BLaER1 treated with 17β-estradiol and CSF1 and Interleukin-3, amounts not matched to agents 10 nM and 100 nM (cell line): ENCODE measurements around the gene BRD4.
A peak's percentile ranks its signal among the peaks of the same experiment; 100 is the strongest.

Experiments used
- H3K27ac ChIP-seq, 11 experiments: shearing (Covaris generic); formaldehyde crosslinking; 2 replicates each; pipeline ENCODE4 v1.8.1; 2022
- H3K27me3 ChIP-seq, 11 experiments: shearing (Covaris generic); formaldehyde crosslinking; 2 replicates each; pipeline ENCODE4 v1.8.1; 2022
- H3K36me3 ChIP-seq, 11 experiments: shearing (Covaris generic); formaldehyde crosslinking; 2 replicates each; pipeline ENCODE4 v1.8.1; 2022
- H3K4me1 ChIP-seq, 10 experiments: shearing (Covaris generic); formaldehyde crosslinking; 2 replicates each; pipeline ENCODE4 v1.8.1; 2022
- H3K4me2 ChIP-seq, 11 experiments: shearing (Covaris generic); formaldehyde crosslinking; 2 replicates each; pipeline ENCODE4 v1.8.1; 2022
- H3K4me3 ChIP-seq, 10 experiments: shearing (Covaris generic); formaldehyde crosslinking; 2 replicates each; pipeline ENCODE4 v1.8.1; 2022
- H3K9ac ChIP-seq, 11 experiments: shearing (Covaris generic); formaldehyde crosslinking; 2 replicates each; pipeline ENCODE4 v1.8.1; 2022
- H3K9me3 ChIP-seq, 11 experiments: shearing (Covaris generic); formaldehyde crosslinking; replicated peaks in 1 of 11; 2 replicates each; pipeline ENCODE4 v1.8.1; 2022
- H4K20me1 ChIP-seq, 11 experiments: shearing (Covaris generic); formaldehyde crosslinking; 2 replicates each; pipeline ENCODE4 v1.8.1; 2022
- Cebpa-rat ChIP-seq, 11 experiments: shearing (Covaris generic); IDR thresholded peaks; 2 replicates each; pipeline ENCODE4 v1.8.1; 2022

Gene BRD4

GRCh38 chr19:15292140-15292539, 40.2 kb downstream of the BRD4 start:
- Histone ChIP-seq H3K27me3 (no peaks in the 10 kb centered on the region), H3K27ac (peak overlapping the region in 2 of 11 experiments; percentile 11 to 18; a peak in 1 of 22 replicates), H3K36me3 (peaks cover 9 to 34% (median 27%) of the 10 kb centered on the region in 11 experiments; a peak in 20 of 22 replicates), H3K4me2 (peak overlapping the region; percentile 70 to 86 (median 82)), H3K9ac (peak overlapping the region in 3 of 11 experiments; percentile 21 to 37 (median 36); a peak in 1 of 22 replicates), H3K4me3 (no peak overlapping the region), H3K4me1 (peaks cover 99 to 100% (median 100%) of the 10 kb centered on the region in 10 experiments), H3K9me3 (no peaks in the 10 kb centered on the region; a peak in 1 of 22 replicates), H4K20me1 (peaks cover 100% of the 10 kb centered on the region in 11 experiments)
- no peak for TF ChIP-seq Cebpa-rat (IDR thresholded peaks at IDR 0.05)

- Histone ChIP-seq H4K20me1 (peaks cover 100% of the 10 kb centered on the region in 11 experiments), H3K9ac (peak overlapping the region in 1 of 11 experiments; percentile 38; a peak in 1 of 22 replicates), H3K36me3 (peaks cover 8 to 28% (median 22%) of the 10 kb centered on the region in 11 experiments; a peak in 20 of 22 replicates), H3K4me3 (no peak overlapping the region), H3K27ac (peak overlapping the region in 2 of 11 experiments; percentile 11 to 16; a peak in 2 of 22 replicates), H3K27me3 (no peaks in the 10 kb centered on the region), H3K4me1 (peaks cover 99 to 100% (median 100%) of the 10 kb centered on the region in 10 experiments), H3K9me3 (no peaks in the 10 kb centered on the region; a peak in 1 of 22 replicates), H3K4me2 (peak overlapping the region; percentile 70 to 86 (median 82))
- TF ChIP-seq Cebpa-rat (IDR thresholded peaks at IDR 0.05) = no peak
These were observed 40.8 kb downstream of the BRD4 start for GRCh38 chr19:15291548-15292021.

DNA sequence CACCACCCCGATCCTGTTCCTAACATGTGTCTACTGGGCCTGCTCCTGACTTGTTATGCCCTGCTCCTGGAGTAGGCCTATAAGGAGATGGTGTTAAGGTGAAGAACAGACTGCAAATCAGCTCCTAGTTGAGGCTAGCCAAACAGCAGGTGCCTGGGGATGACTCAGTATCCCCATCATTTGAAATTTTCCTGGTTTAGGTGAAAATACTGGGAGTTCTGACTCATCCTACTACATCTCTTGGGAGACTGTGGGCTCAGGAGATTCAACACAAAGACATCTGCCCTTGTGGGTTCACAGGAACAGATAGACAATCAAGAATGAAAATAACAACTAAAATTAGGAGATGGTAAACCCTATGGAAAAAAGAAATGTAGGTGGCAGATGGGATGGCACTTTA, 41.2 kb downstream of the BRD4 start:
- H4K20me1 ChIP-seq = peaks cover 100% of the 10 kb centered on the region in 11 experiments
- peak overlapping the region; percentile 70 to 86 (median 82) for H3K4me2 ChIP-seq
- peak overlapping the region in 3 of 11 experiments; percentile 20 to 38 (median 22); a peak in 3 of 22 replicates for H3K9ac ChIP-seq
- peaks cover 99 to 100% (median 100%) of the 10 kb centered on the region in 10 experiments for H3K4me1 ChIP-seq
- peaks cover 3 to 23% (median 18%) of the 10 kb centered on the region in 11 experiments; a peak in 20 of 22 replicates for H3K36me3 ChIP-seq
- H3K9me3 ChIP-seq = no peaks in the 10 kb centered on the region; a peak in 1 of 22 replicates
- no peaks in the 10 kb centered on the region for H3K27me3 ChIP-seq
- H3K4me3 ChIP-seq = no peak overlapping the region
- TF ChIP-seq Cebpa-rat (IDR thresholded peaks at IDR 0.05) = no peak
- H3K27ac ChIP-seq = peak overlapping the region in 2 of 11 experiments; percentile 4 to 16; a peak in 1 of 22 replicates

DNA sequence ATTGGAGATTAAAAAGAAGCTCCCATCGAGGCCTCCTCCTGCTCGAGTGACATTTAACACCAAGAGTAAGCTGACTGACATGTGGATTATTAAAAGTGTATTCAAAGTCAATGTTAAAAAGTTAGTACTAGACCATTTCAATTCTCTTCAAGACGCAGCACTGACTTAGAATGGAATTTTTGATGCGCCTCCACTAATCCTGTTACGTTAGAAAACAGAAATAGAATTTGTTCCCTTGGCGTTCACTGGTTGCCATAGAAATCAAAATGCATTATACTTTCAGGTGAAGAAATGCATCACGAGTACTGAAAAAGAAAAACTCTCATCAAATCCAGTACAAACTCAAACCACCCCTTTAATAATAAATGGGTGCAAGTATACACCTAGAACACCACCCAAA, 42.2 kb downstream of the BRD4 start:
- TF ChIP-seq Cebpa-rat (IDR thresholded peaks at IDR 0.05) = no peak
- H3K4me2 ChIP-seq = peak overlapping the region; percentile 70 to 86 (median 82); a peak in 21 of 22 replicates
- peaks cover 100% of the 10 kb centered on the region in 10 experiments for H3K4me1 ChIP-seq
- H3K9ac ChIP-seq = peak overlapping the region in 7 of 11 experiments; percentile 6 to 57 (median 38); a peak in 9 of 22 replicates
- peaks cover 100% of the 10 kb centered on the region in 11 experiments for H4K20me1 ChIP-seq
- no peak overlapping the region for H3K4me3 ChIP-seq
- peaks cover 0 to 14% (median 8%) of the 10 kb centered on the region in 11 experiments; a peak in 11 of 22 replicates for H3K36me3 ChIP-seq
- H3K9me3 ChIP-seq = no peaks in the 10 kb centered on the region
- H3K27ac ChIP-seq = peak overlapping the region in 7 of 11 experiments; percentile 1 to 70 (median 22); a peak in 8 of 22 replicates
- no peaks in the 10 kb centered on the region for H3K27me3 ChIP-seq

GRCh38 chr19:15289673-15290072, 42.7 kb downstream of the BRD4 start:
- peaks cover 100% of the 10 kb centered on the region in 10 experiments for H3K4me1 ChIP-seq
- H3K9ac ChIP-seq = peak overlapping the region in 8 of 11 experiments; percentile 6 to 57 (median 39); a peak in 11 of 22 replicates
- peaks cover 0 to 9% (median 6%) of the 10 kb centered on the region in 11 experiments; a peak in 8 of 22 replicates for H3K36me3 ChIP-seq
- no peak overlapping the region for H3K4me3 ChIP-seq
- peaks cover 100% of the 10 kb centered on the region in 11 experiments for H4K20me1 ChIP-seq
- peak overlapping the region; percentile 70 to 86 (median 82) for H3K4me2 ChIP-seq
- no peaks in the 10 kb centered on the region for H3K9me3 ChIP-seq
- no peak for TF ChIP-seq Cebpa-rat (IDR thresholded peaks at IDR 0.05)
- H3K27ac ChIP-seq = peak overlapping the region in 8 of 11 experiments; percentile 1 to 70 (median 22); a peak in 12 of 22 replicates
- no peaks in the 10 kb centered on the region for H3K27me3 ChIP-seq

- no peaks in the 10 kb centered on the region for H3K36me3 ChIP-seq
- H3K27ac ChIP-seq = peak overlapping the region in 10 of 11 experiments; percentile 37 to 74 (median 66); a peak in 19 of 22 replicates
- no peak for TF ChIP-seq Cebpa-rat (IDR thresholded peaks at IDR 0.05)
- H4K20me1 ChIP-seq = peaks cover 100% of the 10 kb centered on the region in 11 experiments
- H3K4me1 ChIP-seq = peaks cover 100% of the 10 kb centered on the region in 10 experiments
- H3K4me3 ChIP-seq = no peak overlapping the region
- peak overlapping the region; percentile 70 to 86 (median 82) for H3K4me2 ChIP-seq
- peak overlapping the region; percentile 19 to 72 (median 62); a peak in 21 of 22 replicates for H3K9ac ChIP-seq
- H3K9me3 ChIP-seq = no peaks in the 10 kb centered on the region
- no peaks in the 10 kb centered on the region for H3K27me3 ChIP-seq
These were observed 44.0 kb downstream of the BRD4 start for GRCh38 chr19:15288146-15288963.

DNA sequence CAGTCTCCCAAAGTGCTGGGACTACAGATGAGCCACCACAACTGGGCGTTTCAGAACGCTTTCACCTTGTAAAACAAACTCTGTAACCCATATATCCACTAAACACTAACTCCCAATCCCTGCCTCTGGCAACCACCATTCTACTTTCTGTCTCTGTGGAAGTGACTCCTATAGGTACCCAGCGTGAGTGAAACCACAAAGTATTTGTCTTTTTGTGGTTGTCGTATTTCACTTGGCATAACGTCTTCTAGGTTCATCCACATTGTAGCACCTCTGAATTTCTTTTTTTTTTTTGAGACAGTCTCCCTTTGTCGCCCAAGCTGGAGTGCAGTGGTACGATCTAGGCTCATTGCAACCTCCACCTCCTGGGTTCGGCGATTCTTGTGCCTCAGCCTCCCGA, 44.8 kb downstream of the BRD4 start:
- H3K27ac ChIP-seq = peak overlapping the region in 8 of 11 experiments; percentile 19 to 74 (median 68); a peak in 12 of 22 replicates
- peaks cover 100% of the 10 kb centered on the region in 10 experiments for H3K4me1 ChIP-seq
- H3K36me3 ChIP-seq = no peaks in the 10 kb centered on the region
- TF ChIP-seq Cebpa-rat (IDR thresholded peaks at IDR 0.05) = no peak
- H3K4me3 ChIP-seq = no peak overlapping the region
- peak overlapping the region in 5 of 11 experiments; percentile 3 to 70 (median 63); a peak in 9 of 22 replicates for H3K9ac ChIP-seq
- no peaks in the 10 kb centered on the region for H3K27me3 ChIP-seq
- H4K20me1 ChIP-seq = peaks cover 100% of the 10 kb centered on the region in 11 experiments
- H3K9me3 ChIP-seq = no peaks in the 10 kb centered on the region
- H3K4me2 ChIP-seq = peak overlapping the region; percentile 70 to 86 (median 82)

DNA sequence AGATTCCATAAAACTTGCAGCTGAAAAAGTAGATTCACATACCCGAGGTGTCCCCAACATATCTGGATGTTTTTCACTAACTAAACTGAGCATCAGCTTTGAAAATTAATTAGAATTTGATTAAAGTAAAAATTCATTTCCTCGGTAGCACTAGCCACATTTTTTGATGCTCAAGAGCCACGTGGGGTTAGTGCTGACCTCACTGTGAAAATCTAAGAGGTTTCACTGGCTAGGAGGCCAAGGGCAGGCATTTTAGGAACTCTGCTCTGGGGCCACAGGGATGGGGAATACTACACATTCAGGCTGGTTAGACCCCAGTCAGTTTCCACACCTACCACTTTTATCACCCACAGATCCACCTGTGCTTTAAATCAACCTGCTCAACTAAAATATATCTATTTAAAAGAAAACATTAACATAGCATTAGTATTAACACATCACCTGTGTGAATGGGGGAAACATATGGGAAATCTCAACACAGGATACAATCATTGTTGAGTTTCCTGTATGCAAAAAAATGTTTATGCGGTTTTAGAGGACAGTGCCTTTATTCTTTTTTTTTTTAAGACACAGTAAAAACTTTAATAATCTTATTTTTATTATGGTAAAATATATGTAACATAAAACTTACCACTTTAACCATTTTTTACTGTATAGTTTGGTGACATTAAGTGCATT, 45.5 kb downstream of the BRD4 start:
- peak overlapping the region; percentile 70 to 86 (median 82) for H3K4me2 ChIP-seq
- no peak overlapping the region for H3K4me3 ChIP-seq
- H3K27ac ChIP-seq = peak overlapping the region in 4 of 11 experiments; percentile 10 to 46 (median 30); a peak in 6 of 22 replicates
- H3K9ac ChIP-seq = peak overlapping the region in 1 of 11 experiments; percentile 64; a peak in 1 of 22 replicates
- H3K27me3 ChIP-seq = no peaks in the 10 kb centered on the region
- no peak for TF ChIP-seq Cebpa-rat (IDR thresholded peaks at IDR 0.05)
- peaks cover 100% of the 10 kb centered on the region in 10 experiments for H3K4me1 ChIP-seq
- no peaks in the 10 kb centered on the region for H3K9me3 ChIP-seq
- no peaks in the 10 kb centered on the region for H3K36me3 ChIP-seq
- H4K20me1 ChIP-seq = peaks cover 100% of the 10 kb centered on the region in 11 experiments
